ENCODE data around the gene DGKD.

- TF ChIP-seq POLR2A (IDR thresholded peaks at IDR 0.05; ENCODE audit: low read depth, low read length) (no peak), TAF1 (IDR thresholded peaks at IDR 0.05; ENCODE audit: borderline replicate concordance, low read depth, low read length) (no peak), POLR2AphosphoS5 (IDR thresholded peaks at IDR 0.05; ENCODE audit: low read depth, low read length) (no peak)
Measured at GRCh38 chr2:233334915-233335314, 19.4 kb upstream of the DGKD start.

Measured in GM12892 (cell line).